Sigmoid colon (tissue), 4 donors: ENCODE data around the gene BRINP1.

Source experiments
- CTCF ChIP-seq, 4 experiments: fragments of 450-650 bp in 3 of 4; fragments of 200-600 bp in 1 of 4; IDR thresholded peaks; one replicate each; pipeline ENCODE4 v1.5.1; 2016 to 2019; ENCODE audit warnings: antibody characterized with exemption in 4 of 4, mild to moderate bottlenecking in 3 of 4, moderate library complexity in 2 of 4
- POLR2AphosphoS5 ChIP-seq, 4 donors: sonication (generic); formaldehyde crosslinking; IDR thresholded peaks; one replicate each; pipeline ENCODE4 v1.6.1; 2017; ENCODE audit warnings: antibody characterized with exemption in 4 of 4

- no peak for TF ChIP-seq POLR2AphosphoS5 (IDR thresholded peaks at IDR 0.05)
- TF ChIP-seq CTCF (IDR thresholded peaks at IDR 0.05) = no peak
Measured at GRCh38 chr9:119234636-119235035, 134.6 kb downstream of the BRINP1 start.
